ENCODE measurements around the gene PTGIR.
"Not testable (repeated sequence)": the region's sequence is repeated elsewhere in the genome, so short reads cannot be mapped to it uniquely, and the experiment has no call there.

PTGIR gene

DNA sequence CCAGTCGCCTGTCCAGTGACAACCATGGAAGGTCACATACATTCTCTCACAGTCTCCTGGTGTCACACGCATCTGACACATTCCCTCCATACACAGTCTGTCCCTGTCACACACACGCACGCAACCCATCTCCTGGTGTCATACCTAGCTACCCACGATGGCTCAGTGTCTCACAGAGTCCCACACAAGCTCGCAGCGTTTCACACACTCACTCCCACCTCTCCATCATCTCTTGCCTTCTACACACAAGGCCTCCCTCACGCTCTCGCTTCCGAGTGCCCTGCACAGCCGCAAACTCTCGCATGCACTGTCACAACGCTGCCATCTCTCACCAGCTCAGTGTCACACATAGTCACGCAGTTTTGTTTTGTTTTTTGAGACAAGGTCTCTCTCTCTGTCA is 12.3 kb upstream of the PTGIR start:
- DNase-seq: peak in 1 of 2 experiments; percentile 43

DNA sequence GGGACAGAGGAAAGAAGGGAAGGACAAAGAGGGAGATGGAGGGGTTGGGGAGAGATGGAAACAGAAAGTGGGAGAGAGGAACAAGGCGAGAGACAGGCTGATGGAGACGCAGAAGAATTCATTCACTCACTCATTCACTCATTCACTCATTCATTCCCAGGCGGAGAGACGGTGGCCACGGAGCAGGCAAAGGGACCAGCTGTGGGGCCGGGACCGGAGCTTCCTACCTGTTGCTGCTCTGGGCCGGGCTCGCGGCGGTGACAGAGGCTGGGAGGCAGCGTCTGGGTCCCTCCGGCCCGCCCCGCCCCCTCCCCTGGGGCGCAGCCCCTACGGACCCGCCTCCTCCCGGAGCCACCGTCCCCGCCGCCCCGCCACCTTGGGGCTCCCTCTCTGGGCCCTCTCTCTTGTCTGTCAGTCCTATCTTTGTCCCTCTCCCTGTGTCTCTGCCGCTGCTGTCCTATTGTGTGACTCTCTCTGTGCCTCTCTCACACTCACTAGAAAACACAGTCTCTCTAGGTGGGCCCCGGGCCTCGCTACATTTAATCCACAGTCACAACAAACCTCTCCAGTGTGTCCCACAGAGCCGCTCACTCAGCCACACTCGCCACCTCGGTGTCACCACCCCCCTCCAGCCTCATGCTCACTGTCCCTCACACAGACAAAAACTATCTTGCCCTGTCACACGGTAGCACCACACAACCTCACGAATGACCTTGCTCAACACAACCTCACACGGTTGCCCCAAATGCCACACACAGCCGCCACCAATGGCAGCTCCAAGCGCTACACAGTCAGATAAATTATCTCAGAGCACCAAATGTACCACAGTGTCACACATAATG is 11.3 kb upstream of the PTGIR start, which contains the start of gene GNG8:
Gene GNG8, minus strand, starts transcription at position 283 of the 842 bp plus-strand sequence. CDS start 1,520 bp downstream, outside the sequence.
- peak in 1 of 2 experiments; percentile 55 for DNase-seq

DNA sequence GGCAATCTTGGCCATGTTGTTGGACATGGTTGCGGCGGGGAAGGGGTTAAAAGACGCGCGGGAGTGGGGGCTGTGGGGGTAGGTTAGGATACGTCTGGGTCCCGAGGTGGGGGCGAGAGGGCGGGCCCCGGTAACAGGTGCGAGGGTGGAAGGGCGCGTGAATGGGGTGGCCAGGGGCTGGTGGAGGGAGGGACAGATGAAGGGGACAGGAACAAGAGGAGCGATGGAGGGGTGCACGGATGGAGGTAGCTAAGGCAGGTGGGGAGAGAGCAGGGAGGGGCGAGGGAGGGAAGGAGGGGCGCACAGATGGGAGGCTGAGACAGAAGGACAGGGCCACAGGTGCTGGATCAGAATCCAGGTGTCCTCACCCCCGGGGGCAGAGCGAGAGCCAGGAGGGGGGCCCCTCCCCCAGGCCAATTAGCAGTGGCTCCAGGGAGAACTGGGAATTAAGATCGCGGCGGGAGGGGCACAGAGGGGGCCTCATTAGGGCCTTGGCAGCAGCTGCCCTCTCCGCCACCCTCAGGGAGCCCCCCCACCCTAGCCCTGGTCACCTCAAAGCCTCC is 9.8 kb upstream of the PTGIR start:
- no peak for DNase-seq

DNA sequence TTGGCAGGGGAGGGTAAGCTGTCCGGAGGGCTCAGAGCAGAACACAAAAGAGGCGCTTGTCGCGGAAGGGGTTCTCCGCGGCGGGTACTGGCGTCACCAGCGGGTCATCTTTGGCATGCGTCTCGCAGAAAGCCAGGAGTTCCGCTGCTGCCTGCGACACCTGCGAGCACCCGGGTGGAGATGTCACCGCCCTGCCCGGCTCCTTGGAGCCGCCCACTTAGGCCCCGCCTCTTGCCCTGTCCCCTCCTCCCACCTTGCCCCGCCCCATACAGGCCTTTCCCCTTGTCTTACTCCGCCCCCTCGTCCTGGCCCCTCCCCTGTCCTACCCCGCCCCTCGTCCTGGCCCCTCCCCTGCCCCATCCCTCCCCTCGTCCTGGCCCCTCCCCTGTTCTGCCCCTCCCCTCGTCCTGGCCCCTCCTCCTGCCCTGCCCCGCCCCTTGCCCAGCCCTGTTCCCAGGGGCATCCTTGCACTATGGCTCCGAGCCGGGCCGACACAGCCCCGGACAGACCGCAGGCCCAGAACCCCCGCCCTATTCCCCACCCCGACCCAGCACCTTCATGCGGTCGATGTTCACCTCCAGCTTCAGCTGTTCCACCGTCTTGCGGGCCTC is 9.3 kb upstream of the PTGIR start:
- peak; percentile 99 to 100 for DNase-seq

DNA sequence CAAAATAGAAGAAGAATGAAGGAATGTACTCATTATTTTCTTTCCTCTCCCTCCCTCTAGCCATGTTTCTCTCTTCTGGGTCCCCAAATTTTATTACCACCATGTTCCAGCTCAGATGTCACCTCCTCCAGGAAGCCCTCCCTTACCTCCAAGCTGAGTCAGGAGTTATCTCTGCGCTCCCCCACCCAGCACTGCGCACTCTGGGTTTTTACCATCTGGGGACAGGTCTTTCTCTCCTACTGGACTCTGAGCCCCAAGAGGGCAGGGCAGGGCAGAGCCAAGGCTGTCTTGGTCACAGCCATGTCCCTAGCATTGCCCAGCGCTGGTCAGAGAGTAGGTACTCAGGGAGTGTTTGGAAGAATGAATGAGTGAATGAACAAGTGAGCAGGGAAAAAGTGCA is 8.2 kb upstream of the PTGIR start:
- DNase-seq: no peak

DNA sequence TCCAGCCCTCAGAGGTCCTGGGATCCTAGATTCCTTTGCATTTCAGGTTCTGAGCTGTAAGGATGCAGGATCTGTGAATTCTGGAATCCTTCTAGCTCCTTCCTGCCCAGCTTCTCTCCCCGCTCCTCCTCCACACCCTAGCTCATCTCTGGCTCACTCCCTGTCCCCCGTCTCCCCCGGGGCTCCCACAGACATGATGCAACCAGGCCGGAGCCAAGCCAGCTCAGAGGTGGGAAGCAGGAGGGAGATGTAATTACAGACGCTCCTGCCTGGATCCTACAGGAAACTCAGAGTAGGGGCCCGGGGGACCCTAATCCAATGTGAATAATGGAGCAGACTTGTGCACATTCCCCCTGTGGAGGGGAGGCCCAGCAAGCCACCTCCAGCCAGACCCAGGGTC is 6.6 kb upstream of the PTGIR start:
- no peak for DNase-seq

DNA sequence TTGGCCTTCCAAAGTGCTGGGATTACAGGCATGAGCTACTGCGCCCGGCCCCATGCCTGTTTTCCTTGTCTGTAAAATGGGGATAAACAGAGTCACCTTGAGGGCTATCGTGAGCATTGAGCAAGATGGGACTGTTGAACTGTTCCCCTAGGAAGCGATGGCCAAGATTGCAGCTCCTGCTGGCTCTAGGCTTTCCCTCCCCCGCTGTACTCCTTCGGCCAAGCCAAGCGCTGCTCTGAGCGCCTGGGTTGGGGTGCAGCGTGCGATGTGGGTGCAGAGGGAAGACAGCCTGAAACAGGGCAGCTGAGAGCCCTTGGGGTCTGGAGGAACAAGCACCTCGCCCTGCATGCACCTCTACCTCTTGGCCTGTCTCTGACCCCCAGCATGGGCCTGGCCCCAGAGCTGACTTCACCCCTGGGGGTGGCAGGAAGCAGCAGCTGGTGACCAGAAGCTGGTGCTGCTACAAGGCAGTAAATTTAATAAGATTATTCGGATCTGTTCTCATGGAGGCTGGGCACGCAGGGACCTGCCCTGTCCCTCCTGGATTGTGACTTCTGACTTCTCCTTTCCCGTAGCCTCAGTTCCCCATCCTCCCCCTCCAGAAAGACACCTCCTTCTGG is 5.8 kb upstream of the PTGIR start:
- DNase-seq: no peak

DNA sequence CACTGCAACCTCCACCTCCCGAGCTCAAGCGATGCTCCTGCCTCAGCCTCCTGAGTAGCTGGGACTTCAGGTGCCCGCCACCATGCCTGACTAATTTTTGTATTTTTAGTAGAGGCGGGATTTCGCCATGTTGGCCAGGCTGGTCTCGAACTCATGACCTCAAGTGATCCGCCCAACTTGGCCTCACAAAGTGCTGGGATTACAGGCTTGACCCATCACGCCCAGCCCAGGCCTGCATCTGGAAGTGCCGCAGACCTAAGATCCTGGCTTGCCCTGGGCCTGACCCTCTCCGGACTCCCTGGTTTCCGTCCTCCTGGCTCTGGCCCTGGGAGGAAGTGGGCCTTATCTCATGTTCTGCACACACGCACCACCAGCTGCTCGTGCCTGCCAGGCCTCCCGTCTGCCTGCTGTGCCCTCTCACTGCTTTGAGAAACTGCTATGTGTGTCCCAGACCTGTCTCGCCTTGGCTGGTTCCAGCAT is 4.7 kb upstream of the PTGIR start:
- DNase-seq: no peak

DNA sequence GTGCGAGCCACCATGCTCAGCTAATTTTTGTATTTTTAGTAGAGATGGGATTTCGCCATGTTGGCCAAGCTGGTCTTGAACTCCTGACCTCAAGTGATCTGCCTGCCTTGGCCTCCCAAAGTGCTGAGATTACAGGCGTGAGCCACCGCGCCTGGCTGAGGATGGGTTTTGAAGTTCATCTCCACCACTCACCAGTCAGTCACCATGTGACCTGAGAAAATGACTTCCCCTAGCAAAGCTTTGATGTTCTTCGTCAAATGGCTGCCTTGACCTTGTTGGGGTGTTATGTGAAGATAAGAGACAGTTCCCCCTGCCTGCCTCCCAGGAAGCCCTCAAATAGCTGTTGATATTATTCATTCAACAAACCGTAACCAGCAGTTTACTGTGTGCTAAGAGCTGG is 4.1 kb upstream of the PTGIR start:
- not testable (repeated sequence) for DNase-seq

DNA sequence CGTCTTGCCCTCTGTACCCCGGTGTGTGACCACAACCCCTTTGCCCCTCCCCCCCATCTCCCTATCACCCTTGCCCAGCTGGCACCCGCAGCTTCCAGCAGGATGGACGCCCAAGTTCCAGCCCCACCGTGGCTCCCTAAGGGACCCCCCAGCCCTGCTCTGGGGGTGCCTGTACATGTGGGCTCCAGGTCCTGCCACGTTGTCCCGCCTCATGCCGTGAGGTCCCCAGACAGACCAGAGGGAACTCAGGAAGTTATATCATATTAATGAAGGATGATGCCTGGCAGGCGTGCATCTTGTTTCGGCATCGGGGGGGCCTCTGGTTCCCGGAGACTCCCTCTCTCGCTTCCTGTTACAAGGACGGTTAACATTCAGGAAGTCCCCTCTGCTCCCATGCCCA is 1.6 kb upstream of the PTGIR start:
- no peak for DNase-seq

DNA sequence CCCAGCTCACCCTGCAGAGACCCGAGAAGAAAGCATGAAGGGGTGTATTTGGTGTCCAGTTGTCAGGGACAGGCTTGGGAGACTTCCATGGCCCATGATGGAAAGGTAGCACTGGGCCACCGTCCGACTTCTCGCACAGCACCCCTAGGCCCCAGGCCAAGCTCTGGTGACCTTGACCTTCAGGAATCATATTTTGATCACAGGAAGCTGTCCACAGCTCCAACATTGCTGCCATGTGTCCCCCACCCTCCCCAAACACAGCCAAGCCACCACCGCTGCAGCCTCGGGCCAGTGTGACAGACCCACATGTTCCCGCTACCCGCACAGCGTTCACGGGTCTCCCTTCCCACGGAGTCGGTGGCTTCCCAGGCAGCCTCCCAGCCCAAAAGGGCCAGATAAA is 842 bp upstream of the PTGIR start:
- no peak for DNase-seq

DNA sequence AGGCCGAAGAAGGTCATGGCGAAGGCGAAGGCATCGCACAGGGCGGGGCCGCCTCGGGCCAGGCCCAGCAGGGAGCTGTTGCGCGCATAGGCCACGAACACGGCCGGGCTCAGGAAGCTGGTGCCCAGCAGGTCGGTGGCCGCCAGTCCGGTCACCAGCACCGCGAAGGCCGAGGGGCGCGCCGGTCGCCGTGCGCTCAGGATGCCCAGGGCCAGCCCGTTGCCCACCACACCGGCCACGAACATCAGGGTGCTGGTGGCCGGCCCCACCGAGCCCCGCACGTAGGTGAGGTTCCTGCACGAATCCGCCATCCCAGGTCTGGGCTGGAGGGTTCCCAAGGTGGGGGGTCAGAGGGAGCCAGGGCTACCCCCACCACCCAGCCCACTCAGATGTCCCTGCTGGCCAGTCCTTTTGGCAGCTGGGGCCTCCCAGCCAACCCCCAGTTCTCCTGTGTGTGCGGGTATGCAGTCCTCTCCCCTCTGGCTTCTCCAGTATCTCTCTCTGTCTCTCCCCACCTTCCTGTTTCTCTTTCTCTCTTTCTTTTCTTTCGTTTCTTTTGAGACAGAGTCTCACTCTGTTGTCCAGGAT is 880 bp downstream of the PTGIR start:
- DNase-seq: no peak

DNA sequence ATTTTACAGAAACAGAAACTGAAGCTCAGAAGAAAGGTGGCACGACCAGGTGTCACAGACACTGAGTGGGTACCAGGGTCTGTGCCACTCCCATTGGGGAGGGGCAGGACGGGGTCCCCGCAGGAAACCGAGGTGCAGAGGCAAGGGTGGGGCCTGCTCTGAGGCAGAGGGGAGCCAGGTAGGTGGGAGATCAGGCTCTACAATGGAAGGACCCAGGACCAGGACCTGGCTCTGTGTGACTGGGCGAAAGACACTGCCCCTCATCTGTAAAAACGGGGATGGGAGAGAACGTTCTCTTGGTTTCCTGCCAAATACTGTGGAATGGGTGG is 2.8 kb downstream of the PTGIR start:
- DNase-seq: no peak

DNA sequence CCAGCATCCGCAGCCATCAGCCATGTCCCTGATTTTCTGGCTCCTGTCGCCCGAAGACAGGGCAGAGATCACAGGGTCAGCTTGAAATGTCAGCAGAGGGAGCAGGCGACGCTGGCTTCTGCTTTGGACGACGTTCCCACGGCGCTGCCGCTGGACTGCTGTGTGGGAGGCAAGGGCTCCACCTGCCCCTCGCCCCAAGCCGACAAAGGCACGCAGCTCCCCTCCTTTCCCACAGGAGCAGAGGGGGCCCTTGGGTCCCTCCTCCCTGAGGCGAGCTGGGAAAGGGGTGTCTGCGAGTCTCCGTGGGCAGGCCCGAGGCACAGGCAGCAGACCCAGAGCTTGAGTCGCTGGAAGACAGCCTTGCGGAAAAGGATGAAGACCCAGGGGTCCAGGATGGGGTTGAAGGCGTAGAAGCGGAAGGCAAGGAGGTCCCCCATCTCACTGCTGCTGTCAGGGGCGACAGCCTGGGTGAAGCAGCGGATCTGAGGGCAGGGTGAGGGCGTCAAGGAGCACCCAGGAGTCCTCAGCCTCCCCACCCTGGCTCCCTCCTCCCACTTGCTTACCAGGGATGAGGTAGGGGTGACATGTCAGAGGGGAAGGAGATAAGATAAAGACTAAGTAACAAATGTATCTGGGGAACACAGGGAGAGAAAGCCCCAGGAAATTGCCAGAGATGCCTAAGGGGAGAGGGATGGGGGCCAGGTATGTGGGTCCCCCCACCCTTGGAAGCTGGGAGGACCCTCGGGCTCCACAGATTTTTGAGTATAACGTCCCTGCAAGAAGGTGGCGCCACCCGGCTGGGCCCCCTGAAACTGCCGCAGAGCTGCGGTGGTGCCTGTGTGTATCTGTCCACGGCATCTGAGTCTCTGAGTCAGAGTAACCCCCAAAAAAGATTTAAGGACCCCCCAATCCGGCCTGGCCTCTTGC is 3.4 kb downstream of the PTGIR start:
- DNase-seq: peak in 1 of 2 experiments; percentile 21

DNA sequence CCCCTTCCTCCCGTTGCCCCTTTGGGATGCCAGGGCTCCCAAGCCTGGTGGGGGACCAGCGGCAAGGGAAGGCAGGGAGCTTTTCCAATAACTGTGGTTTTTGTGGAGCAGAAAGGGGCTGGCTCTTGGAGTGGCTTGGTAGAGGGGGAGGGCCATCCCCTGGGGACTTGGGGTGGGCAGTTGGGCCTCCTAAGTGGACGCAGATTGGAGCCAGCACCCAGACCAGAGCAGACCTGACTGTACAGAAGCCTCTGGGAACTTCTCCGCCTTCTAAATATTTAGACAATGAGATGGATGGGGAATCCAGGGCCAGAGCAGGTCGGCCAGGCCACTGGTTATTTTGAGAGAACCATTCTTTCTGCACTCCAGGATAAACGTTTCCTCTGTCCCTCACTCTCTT is 4.2 kb downstream of the PTGIR start:
- DNase-seq: no peak

DNA sequence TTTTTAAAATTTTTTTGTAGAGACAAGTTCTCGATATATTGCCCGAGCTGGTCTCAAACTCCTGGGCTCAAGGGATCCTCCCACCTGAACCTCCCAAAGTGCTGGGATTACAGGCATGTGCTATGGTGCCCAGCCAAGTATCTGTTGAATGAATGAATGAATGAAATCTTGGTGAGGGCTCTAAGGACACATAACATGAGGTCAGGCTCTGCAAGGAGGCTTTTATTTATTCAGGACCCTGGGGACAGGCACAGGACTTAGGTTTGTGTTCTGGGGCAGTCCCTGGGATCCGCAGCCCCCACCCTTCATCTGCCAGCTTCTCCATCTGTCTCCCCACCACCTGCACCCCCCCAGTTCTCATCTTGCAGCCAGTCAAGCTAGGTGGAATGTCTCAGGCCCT is 4.6 kb downstream of the PTGIR start:
- no peak for DNase-seq

DNA sequence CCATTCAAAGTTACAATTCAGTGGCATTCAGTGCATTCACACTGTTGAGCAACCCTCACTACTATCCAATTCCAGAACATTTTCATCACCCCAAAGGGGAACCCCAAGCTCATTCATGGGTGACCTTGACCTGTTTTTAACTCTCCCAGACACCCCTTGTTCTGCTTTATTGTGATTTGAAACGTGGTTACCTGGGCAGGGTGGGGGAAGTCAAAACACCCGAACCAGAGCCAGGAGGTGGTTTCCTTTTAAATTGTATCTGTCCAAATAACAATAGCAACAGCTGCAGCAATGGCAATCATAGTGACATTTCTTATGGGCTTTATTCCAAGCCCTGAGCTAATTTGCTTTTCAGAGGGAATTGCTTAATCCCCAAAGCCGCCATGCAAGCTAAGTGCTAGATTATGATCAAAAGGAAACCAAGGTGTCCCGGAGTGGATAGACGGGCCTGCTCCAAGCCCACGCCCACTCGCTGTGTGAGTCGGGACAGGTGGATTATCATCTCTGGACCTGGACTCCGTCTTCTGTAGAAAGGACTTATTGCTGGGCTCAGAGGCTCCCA is 6.1 kb downstream of the PTGIR start:
- peak in 1 of 2 experiments; percentile 28 for DNase-seq

DNA sequence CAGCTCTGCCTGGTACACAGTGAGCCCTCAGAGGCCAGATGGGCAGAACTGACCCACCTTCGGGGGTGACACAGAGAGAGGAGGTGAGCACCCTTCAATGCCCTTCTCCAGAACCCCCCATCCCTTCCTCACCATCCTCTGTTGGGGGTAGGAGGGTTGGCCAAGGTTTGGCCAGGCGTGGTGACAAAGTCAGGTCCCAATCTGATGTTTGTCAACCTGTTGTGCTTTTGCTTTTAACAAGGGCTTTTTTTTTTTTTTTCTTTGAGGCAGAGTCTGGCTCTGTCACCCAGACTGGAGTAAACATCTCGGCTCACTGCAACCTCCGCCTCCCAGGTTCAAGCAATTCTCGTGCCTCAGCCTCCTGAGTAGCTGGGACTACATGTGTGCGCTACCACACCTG is 7.3 kb downstream of the PTGIR start:
- DNase-seq: no peak

DNA sequence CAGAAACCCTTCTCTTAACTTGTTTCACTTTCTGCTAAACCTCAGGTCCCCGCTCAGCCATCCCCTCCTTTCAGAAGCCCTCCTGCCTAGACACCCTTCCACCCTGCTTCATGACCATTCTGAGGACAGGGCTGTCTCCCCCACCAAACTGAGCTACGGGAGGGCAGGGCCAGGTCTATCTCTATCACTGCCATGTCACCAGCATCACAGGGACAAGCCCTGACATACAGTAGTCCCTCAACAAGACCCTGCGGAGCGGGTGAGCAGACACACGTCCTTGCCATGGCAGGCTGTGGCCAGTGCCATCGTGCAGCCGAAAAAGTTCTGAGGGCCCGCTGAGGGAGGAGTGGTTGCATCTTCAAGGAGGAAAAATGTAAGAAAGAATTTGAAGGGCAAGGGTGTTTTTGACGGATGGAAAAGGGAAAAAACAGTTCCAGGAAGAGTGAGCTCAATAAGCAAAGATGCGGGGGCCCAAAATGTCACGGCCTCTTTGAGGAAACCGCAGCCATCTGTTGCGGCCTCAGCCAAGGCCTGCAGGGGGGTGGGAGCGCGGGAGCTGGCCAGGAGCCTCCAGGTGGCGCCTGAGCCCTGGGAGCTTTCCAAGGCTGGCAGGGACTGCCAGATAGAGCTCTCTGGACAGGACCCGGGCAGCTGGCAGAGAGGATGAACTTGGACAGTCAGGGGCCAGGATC is 8.1 kb downstream of the PTGIR start:
- DNase-seq: peak; percentile 76 to 83

DNA sequence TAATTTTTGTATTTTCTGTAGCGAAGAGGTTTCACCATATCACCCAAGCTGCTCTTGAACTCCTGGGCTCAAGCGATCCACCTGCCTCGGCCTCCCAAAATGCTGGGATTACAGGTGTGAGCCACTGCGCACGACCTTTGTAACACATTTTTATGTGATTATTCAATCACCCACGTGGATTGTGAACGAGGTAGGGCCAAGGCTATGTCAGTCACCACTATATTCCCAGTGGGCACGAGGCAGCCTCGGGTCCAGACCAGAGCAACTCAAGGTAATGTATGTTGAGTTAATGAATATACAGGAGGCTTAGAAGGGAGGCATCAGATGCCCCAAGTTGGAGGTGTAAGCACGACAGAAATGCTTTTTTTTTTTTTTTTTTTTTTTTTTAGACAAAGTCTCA is 8.9 kb downstream of the PTGIR start:
- no peak for DNase-seq

DNA sequence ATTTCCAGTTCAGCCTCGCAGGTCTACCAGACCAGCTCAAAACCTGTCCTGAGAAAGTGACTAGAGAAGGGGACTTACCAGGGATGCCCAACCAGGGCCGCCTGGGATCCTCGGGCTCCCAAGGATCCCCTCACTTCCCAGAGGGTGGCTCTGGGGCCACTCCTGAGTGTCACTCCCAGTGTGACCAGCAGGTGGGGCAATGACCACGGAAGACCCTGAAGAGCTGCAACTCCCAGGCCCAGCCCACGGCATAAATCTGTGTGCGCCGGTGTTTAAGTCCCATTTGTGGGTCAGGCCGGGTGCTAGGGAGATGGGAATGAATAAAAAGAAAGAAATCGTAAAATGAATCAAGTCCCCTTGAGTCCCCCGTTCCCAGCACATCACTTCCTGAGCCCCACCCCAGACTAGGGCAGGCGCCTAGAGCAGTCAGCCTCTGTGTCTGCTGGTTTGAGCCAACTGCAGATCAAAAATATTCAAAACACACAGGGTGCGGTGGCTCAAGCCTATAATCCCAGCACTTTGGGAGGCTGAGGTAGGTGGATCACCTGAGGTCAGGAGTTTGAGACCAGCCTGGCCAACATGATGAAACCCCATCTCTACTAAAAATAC is 10.7 kb downstream of the PTGIR start:
- DNase-seq: peak; percentile 91 to 93
